ENCODE results near the gene RNF220.

RNF220 gene

GRCh38 chr1:44672961-44673674, 268.1 kb downstream of the RNF220 start:
- H3K4me3 Mint-ChIP-seq = peak overlapping the region; percentile 89 to 90
- DNase-seq (no peak), ATAC-seq (no peak)
- no peak overlapping the region for H3K27ac Mint-ChIP-seq
- no peaks in the 10 kb centered on the region for H3K9me3 Mint-ChIP-seq
- H3K4me1 Mint-ChIP-seq = peaks cover 17% of the 10 kb centered on the region
- no peaks in the 10 kb centered on the region for H3K27me3 Mint-ChIP-seq

GRCh38 chr1:44673675-44674112, 268.6 kb downstream of the RNF220 start:
- ATAC-seq (peak; percentile 0), DNase-seq (no peak)
- H3K9me3 Mint-ChIP-seq = no peaks in the 10 kb centered on the region
- no peaks in the 10 kb centered on the region for H3K27me3 Mint-ChIP-seq
- peak overlapping the region; percentile 89 to 90 for H3K4me3 Mint-ChIP-seq
- peaks cover 17% of the 10 kb centered on the region for H3K4me1 Mint-ChIP-seq
- H3K27ac Mint-ChIP-seq = peak overlapping the region; percentile 48 to 73

DNA sequence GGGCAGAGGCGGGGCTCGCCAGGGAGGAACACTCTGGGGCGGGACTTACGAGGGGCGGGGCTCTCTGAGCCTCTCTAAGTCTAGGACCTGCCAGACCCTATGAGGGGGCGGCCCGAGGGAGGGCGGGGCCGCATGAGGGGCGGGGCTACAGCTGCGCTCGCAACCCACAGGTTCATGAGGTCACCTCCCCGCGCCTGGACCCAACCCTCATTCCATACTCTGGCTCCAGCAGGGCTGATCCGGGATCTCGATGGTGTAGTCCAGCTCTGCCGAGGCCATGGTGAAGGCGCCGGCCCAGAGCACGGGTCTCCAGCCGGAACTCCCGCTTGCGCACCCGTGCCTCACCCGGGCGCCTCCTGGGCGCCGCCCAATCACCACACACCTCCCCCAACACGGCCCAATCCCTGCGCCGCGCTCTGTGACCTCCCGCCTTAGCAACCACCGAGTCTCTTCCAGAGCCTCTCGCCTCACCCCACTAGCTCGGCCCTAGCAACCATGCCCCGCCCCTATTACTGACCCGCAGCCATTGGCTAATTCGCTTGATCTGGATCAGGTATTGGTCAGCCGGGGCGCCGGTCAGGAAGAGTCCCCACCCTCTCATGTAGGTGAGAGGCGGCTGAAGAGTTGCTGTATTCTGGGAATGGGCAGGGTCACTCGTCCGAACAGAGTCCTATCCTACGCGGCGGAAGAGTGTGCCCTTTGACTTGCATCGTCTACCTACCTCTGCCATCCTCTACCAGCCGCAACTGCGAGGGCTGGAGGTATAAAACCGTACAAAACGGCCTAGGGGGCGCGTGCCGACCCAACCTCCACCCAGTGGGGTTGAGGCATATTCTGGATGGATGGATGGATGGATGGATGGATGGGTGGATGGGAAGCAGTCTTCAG, 269.3 kb downstream of the RNF220 start, which contains the start of the genes ARMH1 and TMEM53:
TSS of gene ARMH1 (plus strand) at position 602 of the 888 bp plus-strand sequence. CDS start 14,984 bp downstream, outside the sequence.
TSS of gene TMEM53 (minus strand) at position 369 of the 888 bp plus-strand sequence. CDS start at position 279, 90 bp downstream.
- peak; percentile 97 for ATAC-seq
- Mint-ChIP-seq H3K9me3 (no peaks in the 10 kb centered on the region), H3K4me1 (peaks cover 17% of the 10 kb centered on the region), H3K27ac (peak within 1 kb of the TSS; percentile 91 to 92), H3K4me3 (peak within 1 kb of the TSS; percentile 89 to 90), H3K27me3 (no peaks in the 10 kb centered on the region)
- DNase-seq = peak; percentile 98 to 99

DNA sequence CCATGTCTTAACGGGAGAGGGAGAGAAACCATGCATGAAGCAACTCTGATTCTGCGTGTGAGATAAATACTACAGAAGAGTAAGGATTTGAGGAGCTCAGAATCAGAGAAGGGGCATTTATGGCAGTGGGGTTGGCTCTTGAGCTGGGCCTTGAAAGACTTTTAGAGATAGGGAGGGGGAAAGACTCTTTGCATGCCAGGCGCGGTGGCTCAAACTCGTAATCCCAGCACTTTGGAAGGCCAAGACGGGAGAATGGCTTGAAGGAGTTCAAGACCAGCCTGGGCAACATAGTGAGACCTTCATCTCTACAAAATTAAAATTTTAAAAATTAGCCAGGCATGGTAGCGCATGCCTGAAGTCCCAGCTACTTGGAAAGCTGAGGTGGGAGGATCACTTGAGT, 270.1 kb downstream of the RNF220 start:
- no peak overlapping the region for H3K27ac Mint-ChIP-seq
- no peaks in the 10 kb centered on the region for H3K9me3 Mint-ChIP-seq

DNA sequence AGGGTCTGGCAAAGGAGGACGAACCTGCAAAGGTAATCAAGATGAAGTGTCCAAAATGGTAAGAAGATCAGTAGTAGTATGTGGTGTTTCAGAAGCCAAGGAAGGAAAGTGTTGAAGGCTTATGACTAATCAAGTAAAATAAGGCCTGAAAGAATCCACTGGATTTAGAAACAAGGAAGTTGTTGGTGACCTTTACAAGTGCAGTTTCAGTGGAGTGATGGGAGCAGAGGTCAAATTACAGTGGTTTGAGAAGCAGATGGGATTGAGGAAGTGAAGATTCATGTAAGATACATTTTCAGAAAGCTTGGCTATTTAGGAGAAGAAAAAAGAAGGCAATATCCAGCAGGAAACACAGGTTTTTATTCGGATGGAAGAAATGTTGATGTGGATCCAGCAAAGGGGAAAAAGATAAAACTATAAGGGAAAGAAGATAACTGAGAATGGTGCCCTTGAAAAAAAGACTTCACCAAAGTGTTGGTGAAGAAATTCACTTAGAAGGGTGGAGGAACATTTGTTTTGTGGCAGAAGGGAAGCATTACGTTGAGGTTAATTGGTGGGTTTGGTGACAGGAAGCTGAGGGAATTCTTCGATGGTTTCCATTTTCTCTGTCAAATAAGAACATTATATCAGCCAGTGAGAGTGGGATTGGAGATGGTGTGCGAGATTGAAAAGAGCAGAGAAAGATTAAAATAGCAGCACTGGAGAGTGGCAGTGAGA, 271.6 kb downstream of the RNF220 start:
- DNase-seq = no peak
- ATAC-seq = no peak

More for the DNA sequence above, 270.1 kb downstream of the RNF220 start:
- no peak for DNase-seq
- no peak for ATAC-seq
- no peaks in the 10 kb centered on the region for H3K27me3 Mint-ChIP-seq
- peak overlapping the region; percentile 89 to 90 for H3K4me3 Mint-ChIP-seq
- H3K4me1 Mint-ChIP-seq = peaks cover 17% of the 10 kb centered on the region

GRCh38 chr1:44677201-44677766, 272.2 kb downstream of the RNF220 start:
- Mint-ChIP-seq H3K27ac (no peak overlapping the region), H3K4me1 (peaks cover 11% of the 10 kb centered on the region), H3K9me3 (no peaks in the 10 kb centered on the region), H3K4me3 (no peak overlapping the region), H3K27me3 (no peaks in the 10 kb centered on the region)
- ATAC-seq (no peak), DNase-seq (no peak)

More for the DNA sequence above, 271.6 kb downstream of the RNF220 start:
- no peak overlapping the region for H3K4me3 Mint-ChIP-seq
- no peaks in the 10 kb centered on the region for H3K9me3 Mint-ChIP-seq
- no peak overlapping the region for H3K27ac Mint-ChIP-seq
- no peaks in the 10 kb centered on the region for H3K27me3 Mint-ChIP-seq
- H3K4me1 Mint-ChIP-seq = peaks cover 17% of the 10 kb centered on the region

DNA sequence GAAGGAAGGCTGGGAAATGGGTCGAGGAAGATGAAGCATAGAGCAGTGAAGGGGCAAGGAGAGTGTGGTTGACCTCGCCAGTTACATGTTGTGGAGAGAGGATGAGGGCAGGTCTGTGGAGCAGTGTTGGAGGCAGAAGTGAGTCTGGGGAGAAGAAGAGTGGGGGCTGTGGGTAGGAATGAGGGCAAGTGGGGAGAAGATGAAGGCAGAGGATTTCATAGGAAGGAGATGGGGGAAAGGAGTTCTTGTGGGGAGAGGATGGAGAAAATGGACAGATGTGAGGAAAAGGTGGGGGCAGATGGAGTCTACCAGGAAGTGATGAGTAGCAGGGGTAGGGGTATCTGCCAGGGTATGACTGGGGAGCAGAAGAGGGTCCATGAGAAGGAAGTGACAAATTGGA, 273.1 kb downstream of the RNF220 start:
- ATAC-seq (no peak), DNase-seq (no peak)
- no peaks in the 10 kb centered on the region for H3K9me3 Mint-ChIP-seq
- H3K4me3 Mint-ChIP-seq = no peak overlapping the region
- H3K27ac Mint-ChIP-seq = no peak overlapping the region
- no peaks in the 10 kb centered on the region for H3K27me3 Mint-ChIP-seq
- peaks cover 8% of the 10 kb centered on the region for H3K4me1 Mint-ChIP-seq

- no peak for ATAC-seq
- no peak for DNase-seq
- H3K27ac Mint-ChIP-seq = no peak overlapping the region
- H3K9me3 Mint-ChIP-seq = no peaks in the 10 kb centered on the region
- H3K4me3 Mint-ChIP-seq = no peak overlapping the region
- peaks cover 8% of the 10 kb centered on the region for H3K4me1 Mint-ChIP-seq
- no peaks in the 10 kb centered on the region for H3K27me3 Mint-ChIP-seq
These were observed 273.6 kb downstream of the RNF220 start for GRCh38 chr1:44678626-44679025.

GRCh38 chr1:44679468-44679867, 274.4 kb downstream of the RNF220 start:
- Mint-ChIP-seq H3K27me3 (no peaks in the 10 kb centered on the region), H3K4me3 (no peak overlapping the region), H3K9me3 (no peaks in the 10 kb centered on the region), H3K4me1 (peaks cover 10% of the 10 kb centered on the region), H3K27ac (no peak overlapping the region)
- no peak for ATAC-seq
- no peak for DNase-seq

GRCh38 chr1:44681905-44682882, 277.1 kb downstream of the RNF220 start:
- H3K4me3 Mint-ChIP-seq = no peak overlapping the region
- H3K27me3 Mint-ChIP-seq = no peaks in the 10 kb centered on the region
- no peak overlapping the region for H3K27ac Mint-ChIP-seq
- H3K4me1 Mint-ChIP-seq = peaks cover 6% of the 10 kb centered on the region
- DNase-seq = no peak
- no peaks in the 10 kb centered on the region for H3K9me3 Mint-ChIP-seq
- no peak for ATAC-seq

DNA sequence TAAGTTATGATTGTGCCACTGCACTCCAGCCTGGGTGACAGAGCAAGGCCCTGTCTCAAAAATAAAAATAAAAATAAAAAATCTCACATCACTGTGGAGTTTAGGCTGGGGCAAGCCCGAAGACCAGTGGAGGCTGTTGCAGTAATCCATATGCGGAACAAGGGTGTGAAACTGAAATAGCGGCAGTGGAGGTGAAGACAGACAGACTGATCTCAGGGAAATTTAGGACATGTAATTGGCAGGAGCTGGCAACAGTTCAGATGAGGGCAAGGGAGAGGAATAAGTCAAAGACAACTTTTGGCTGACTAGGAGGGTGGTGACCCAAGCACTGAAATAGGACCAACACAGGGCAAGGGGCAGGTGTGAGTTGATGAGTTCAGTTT, 277.8 kb downstream of the RNF220 start:
- Mint-ChIP-seq H3K27ac (no peak overlapping the region), H3K9me3 (no peaks in the 10 kb centered on the region), H3K4me1 (peaks cover 6% of the 10 kb centered on the region), H3K4me3 (no peak overlapping the region), H3K27me3 (no peaks in the 10 kb centered on the region)
- no peak for DNase-seq
- no peak for ATAC-seq

GRCh38 chr1:44684525-44684924, 279.5 kb downstream of the RNF220 start:
- ATAC-seq (no peak), DNase-seq (no peak)
- Mint-ChIP-seq H3K4me3 (no peak overlapping the region), H3K27ac (no peak overlapping the region), H3K27me3 (no peaks in the 10 kb centered on the region), H3K4me1 (peaks cover 6% of the 10 kb centered on the region), H3K9me3 (no peaks in the 10 kb centered on the region)

DNA sequence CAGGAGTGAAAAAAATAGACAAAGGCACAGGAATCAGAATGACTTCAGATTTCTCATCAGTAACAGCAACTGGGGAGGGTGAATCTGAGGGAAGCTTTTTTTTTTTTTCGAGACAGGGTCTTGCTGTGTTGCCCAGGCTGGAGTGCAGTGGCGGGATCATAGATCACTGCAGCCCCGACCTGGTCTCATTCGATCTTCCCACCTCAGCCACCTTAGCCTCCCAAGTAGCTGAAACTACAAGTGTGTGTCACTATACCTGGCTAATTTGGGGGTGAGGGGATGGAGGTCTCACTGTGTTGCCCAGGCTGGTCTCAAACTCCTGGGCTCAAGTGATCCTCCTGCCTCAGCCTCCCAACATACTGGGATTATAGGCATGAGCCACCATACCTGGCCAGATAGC, 280.2 kb downstream of the RNF220 start:
- H3K4me1 Mint-ChIP-seq = peaks cover 6% of the 10 kb centered on the region
- no peak overlapping the region for H3K27ac Mint-ChIP-seq
- no peaks in the 10 kb centered on the region for H3K9me3 Mint-ChIP-seq
- ATAC-seq (no peak), DNase-seq (no peak)
- H3K27me3 Mint-ChIP-seq = no peaks in the 10 kb centered on the region
- no peak overlapping the region for H3K4me3 Mint-ChIP-seq

GRCh38 chr1:44685881-44686280, 280.8 kb downstream of the RNF220 start:
- Mint-ChIP-seq H3K9me3 (no peaks in the 10 kb centered on the region), H3K4me3 (no peak overlapping the region), H3K4me1 (peaks cover 6% of the 10 kb centered on the region), H3K27ac (peak overlapping the region in 1 of 2 donors; percentile 77), H3K27me3 (no peaks in the 10 kb centered on the region)
- ATAC-seq (no peak), DNase-seq (no peak)

All from stimulated activated naive CD8-positive, alpha-beta T cell treated with anti-CD3 and anti-CD28 coated beads, Interleukin-15, amount 100 ng/mL, for 72 hours (primary cell).